Measurements from ENCODE around the gene DVL1. TPM values are rescaled to one million over a fixed set of nuclear protein-coding genes. Genes with fewer than 3 reads are reported as not detected.

The DVL1 gene
- polyA plus RNA-seq, 1 donor from 2014 or later = 100 TPM

- TF ChIP-seq TAF1 (IDR thresholded peaks at IDR 0.05; ENCODE audit: low read depth) = no peak
Observed at GRCh38 chr1:1398677-1399186, 49.5 kb upstream of the DVL1 start (continued).

GRCh38 chr1:1397839-1398523, 48.8 kb upstream of the DVL1 start:
- H3K27ac ChIP-seq (ENCODE audit: low read length) = peak overlapping the region; percentile 85
- no peaks in the 10 kb centered on the region for H3K27me3 ChIP-seq (ENCODE audit: insufficient read depth, low read depth, low read length)
- H2AFZ ChIP-seq (ENCODE audit: low read depth, low read length) = no peak overlapping the region
- H3K79me2 ChIP-seq (replicated peaks; ENCODE audit: insufficient read depth, low read length) = peaks cover 33% of the 10 kb centered on the region
- no peaks in the 10 kb centered on the region for H4K20me1 ChIP-seq (ENCODE audit: insufficient read depth)
- peak overlapping the region; percentile 76 for H3K4me3 ChIP-seq (ENCODE audit: low read length)
- peak overlapping the region; percentile 95 for H3K9ac ChIP-seq (ENCODE audit: low read length)
- H3F3A ChIP-seq (ENCODE audit: insufficient read depth, low read length, poor library complexity, severe bottlenecking) = no peaks in the 10 kb centered on the region
- no peaks in the 10 kb centered on the region for H3K9me3 ChIP-seq (ENCODE audit: low read length)
- no peaks in the 10 kb centered on the region for H3K9me2 ChIP-seq (ENCODE audit: insufficient read depth, low read length)
- peak overlapping the region; percentile 95 for H3K4me2 ChIP-seq (ENCODE audit: low read length)
- no peaks in the 10 kb centered on the region for H3K36me3 ChIP-seq (ENCODE audit: insufficient read depth, low read length)
- no peak for TF ChIP-seq REST (IDR thresholded peaks at IDR 0.05; ENCODE audit: borderline replicate concordance)

GRCh38 chr1:1395166-1395565, 45.9 kb upstream of the DVL1 start:
- H3K36me3 ChIP-seq (ENCODE audit: insufficient read depth, low read length) = no peaks in the 10 kb centered on the region

More at GRCh38 chr1:1395166-1395565, 45.9 kb upstream of the DVL1 start:
- H4K20me1 ChIP-seq (ENCODE audit: insufficient read depth) = no peaks in the 10 kb centered on the region
- H3K27me3 ChIP-seq (ENCODE audit: insufficient read depth, low read depth, low read length) = no peaks in the 10 kb centered on the region
- TF ChIP-seq RAD21 (conservative IDR thresholded peaks at IDR 0.05) (no peak), REST (IDR thresholded peaks at IDR 0.05; ENCODE audit: borderline replicate concordance) (no peak), SMC3 (conservative IDR thresholded peaks at IDR 0.05; ENCODE audit: poor library complexity) (no peak), EZH2 (IDR thresholded peaks at IDR 0.05; ENCODE audit: borderline replicate concordance, insufficient read depth, low read length, poor library complexity, severe bottlenecking) (no peak), TAF1 (IDR thresholded peaks at IDR 0.05; ENCODE audit: low read depth) (no peak), CTCF (IDR thresholded peaks at IDR 0.05; ENCODE audit: poor library complexity, severe bottlenecking) (no peak), POLR2AphosphoS5 (IDR thresholded peaks at IDR 0.05) (no peak), EP300 (conservative IDR thresholded peaks at IDR 0.05; ENCODE audit: poor library complexity, severe bottlenecking) (no peak)
- no peaks in the 10 kb centered on the region for H3K9me2 ChIP-seq (ENCODE audit: insufficient read depth, low read length)
- H3K9me3 ChIP-seq (ENCODE audit: low read length) = no peaks in the 10 kb centered on the region
- H3K27ac ChIP-seq (ENCODE audit: low read length) = no peak overlapping the region
- H2AFZ ChIP-seq (ENCODE audit: low read depth, low read length) = no peak overlapping the region
- no peak overlapping the region for H3K9ac ChIP-seq (ENCODE audit: low read length)
- H3K4me3 ChIP-seq (ENCODE audit: low read length) = no peak overlapping the region
- no peaks in the 10 kb centered on the region for H3F3A ChIP-seq (ENCODE audit: insufficient read depth, low read length, poor library complexity, severe bottlenecking)
- H3K4me2 ChIP-seq (ENCODE audit: low read length) = no peak overlapping the region
- H3K79me2 ChIP-seq (replicated peaks; ENCODE audit: insufficient read depth, low read length) = peaks cover 30% of the 10 kb centered on the region
